NCI-H2196 (cell line): ENCODE results near the gene HOXC13.

Experiments
- DNase-seq: peaks from one replicate; lab custom pipeline; 2025; ENCODE audit not compliant: unreplicated experiment; lab: John Stamatoyannopoulos, UW

HOXC13 gene

DNA sequence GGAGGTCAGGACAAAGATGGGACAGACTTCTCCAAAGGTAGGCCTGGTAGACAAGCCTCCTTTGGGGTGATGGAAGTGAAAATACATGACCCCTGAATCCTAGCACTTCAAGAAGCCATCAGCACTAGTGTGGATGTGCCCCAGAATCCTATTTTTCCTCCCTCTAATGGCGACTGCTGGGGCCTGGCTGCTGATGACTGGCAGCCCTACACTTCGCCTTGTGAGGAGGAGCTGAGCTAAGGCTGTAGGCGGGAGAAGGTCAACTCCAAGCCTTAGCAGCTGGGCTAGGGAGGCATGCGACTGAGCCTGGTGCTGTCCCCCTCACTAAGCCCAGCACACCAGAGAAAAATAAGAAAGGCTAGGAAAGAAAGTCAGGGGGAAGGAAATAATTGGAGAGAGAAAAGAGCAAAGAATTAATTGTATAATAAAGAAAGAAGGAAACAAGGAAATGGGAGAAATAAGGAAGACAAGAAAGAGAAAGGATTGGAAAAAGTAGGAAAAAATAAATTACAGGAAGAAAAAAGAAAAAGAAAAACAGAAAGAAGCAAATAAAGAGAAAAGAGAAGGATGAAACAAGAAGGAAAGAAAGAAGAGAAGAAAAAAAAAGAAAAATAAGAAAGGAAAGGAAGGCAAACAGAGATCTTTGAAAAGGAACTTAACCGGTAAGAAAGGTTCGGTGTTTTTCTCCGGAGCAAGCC is 41.6 kb downstream of the HOXC13 start:
- no peak for DNase-seq

DNA sequence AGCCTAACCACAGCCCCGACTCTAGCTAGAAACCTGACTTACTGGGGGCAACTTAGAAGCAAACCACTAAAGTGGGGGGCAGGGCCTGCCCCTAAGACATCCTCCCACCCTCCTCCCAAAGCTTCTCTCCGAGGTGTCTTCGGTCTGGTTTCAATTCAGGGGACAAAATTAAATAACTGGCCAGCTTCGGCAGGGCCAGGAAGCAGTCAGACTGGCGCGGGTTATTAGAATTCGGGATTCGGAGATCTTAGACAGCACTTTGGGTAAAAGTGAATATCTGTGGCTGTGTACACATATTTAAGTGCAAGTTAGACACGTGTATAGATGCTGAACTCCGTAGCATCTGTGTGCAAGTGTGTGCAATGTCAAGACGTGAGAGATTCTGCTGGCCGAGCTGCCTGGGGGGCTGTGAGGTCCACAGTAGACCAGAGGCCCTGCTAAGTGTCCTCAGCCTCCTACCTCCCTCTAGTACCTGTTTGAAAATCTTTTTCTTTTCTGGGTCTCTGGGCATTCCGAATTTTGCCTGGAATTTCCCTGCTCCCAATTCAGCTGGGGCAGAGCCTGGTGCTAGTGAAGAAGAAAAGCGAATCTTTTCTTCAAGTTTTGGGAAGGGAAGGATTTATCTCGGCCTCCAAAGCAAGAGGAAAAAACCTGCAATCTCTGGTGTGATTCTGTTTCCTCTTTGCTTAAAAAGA is 42.3 kb downstream of the HOXC13 start:
- DNase-seq, result no peak

DNA sequence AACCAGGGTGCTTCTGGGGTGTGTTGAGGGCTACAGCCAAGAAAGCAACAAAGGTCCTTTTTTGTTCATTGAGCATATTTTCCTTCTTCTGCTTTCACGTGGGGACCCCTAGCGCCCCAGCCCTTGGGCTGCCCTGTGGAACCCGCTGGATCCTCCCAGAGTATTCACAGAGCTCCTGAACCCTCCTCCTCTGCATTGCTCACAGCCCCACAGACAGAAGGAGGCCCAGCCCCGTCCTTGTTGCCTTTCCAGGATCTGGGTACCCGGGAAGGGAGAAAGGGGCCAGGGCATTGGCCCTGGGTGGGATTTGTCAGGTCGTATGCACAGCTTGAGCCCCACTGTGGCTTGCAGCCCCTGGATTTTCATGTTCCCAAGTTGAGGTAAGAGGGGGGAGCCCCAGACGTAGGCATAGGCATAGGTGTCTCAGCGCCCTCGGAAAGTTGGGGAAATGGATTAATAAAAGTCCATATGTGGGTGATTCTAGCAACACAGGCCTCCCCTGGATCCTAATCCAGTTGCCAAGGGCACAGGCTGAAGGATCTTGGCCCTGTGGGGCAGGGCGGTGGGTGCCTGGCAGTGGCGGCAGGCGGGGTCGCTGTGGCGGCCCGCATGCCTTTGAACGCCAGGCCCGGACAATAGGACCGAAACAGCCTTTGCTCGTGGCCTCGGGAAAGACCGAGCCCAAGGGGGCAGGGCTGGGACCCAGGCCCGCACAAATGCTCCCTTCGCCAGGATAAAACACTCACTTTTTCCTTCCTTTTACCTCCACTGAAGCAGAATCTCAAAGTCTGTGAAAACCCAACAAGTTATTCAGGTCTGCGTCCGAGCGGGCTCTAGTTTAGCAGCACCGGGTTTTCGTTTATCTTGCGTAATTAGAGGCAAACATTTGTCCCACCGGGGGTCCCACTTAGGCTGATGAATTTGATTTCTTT is 43.3 kb downstream of the HOXC13 start:
- no peak for DNase-seq

DNA sequence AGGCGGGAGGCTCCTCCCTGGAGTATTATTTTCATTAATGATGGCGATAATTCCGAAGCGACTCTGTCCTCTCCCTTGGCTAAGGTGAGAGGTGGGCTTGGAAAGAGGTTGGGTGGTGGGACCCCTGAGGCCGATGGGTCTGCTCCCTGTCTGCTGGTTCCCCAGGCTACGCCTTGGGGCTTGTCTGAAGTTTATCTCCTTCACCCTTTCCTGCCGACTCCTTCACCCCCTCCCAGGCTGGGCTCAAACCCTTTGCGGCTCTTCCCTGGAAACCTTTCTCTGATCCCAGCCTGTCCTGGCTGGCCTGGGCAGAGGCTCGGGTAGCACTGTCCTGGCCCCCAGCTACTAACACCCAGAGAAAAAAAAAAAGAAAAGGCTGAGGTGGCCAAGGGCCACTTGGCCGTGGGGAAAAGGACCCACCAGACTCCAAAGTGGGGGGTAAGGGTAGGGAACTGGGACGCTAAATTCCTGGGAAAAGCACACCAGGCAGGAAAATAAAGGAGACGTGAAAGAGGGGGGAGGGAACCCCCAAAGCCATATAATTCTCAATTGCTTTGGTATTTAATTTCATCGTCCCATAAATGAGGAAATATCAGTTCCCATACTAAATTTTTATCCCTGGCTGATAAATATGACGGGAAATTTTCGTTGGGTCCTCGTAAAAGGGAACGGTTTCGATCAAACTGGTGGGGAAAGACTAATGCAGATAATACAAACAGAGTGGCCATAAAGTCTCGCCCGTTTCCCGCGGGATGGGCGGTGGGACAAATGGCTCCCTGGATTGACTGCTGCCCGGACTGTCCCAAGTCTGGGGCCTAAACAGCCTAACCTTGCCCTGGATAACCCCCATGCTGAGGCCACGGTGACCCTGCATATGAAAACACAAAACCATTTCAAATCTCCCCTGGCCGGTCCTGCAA is 44.3 kb downstream of the HOXC13 start:
- DNase-seq, result no peak

DNA sequence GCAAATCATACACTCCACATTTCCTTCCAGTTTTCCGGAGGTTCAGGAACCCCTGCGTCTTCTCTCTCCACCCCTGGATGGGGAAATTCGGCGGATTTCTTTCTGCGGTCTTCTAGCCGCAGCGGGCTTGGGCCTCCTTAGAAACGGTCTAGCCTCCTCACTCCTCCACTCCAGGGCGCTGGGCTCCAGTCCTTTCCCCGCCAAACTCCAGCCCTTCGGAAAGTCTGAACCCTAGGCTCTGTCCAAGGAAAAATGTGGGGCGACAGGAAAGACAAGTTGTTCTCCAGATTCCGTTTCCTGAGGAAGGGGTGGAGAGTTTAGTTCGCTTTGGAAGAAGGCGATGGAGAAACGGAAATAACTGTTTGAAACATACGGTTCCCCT is 44.9 kb downstream of the HOXC13 start:
- DNase-seq, result no peak

DNA sequence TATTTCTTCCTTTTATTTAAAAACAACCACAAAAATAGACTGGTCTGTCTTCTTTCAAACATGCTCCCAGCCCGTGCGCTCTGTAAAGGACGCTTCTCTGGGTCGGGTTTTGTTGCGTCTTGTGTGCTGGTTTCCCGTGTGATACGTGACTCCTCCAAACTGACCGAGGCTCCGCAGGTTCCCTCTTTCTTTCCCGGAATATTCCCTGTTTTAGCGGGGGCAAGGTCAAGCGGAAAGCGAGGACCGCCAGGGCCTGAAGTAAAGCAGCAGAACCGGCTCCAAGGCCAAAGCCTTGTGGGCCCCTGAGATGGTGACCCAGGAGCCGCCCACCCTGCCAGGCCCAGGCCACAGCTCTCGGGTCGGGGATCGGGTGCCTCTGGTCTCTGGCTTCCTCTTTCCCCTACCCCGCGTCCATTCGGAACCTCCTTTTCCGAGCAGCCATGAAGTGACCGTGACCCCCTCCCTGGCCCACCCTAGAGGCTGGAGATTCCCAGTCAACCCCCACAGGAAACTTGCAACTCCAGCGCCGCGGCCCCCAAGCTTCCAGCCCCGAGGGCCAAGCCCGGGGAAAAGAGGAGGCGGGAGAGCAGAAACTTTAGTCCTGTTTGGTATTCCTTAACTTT is 45.4 kb downstream of the HOXC13 start:
- no peak for DNase-seq

DNA sequence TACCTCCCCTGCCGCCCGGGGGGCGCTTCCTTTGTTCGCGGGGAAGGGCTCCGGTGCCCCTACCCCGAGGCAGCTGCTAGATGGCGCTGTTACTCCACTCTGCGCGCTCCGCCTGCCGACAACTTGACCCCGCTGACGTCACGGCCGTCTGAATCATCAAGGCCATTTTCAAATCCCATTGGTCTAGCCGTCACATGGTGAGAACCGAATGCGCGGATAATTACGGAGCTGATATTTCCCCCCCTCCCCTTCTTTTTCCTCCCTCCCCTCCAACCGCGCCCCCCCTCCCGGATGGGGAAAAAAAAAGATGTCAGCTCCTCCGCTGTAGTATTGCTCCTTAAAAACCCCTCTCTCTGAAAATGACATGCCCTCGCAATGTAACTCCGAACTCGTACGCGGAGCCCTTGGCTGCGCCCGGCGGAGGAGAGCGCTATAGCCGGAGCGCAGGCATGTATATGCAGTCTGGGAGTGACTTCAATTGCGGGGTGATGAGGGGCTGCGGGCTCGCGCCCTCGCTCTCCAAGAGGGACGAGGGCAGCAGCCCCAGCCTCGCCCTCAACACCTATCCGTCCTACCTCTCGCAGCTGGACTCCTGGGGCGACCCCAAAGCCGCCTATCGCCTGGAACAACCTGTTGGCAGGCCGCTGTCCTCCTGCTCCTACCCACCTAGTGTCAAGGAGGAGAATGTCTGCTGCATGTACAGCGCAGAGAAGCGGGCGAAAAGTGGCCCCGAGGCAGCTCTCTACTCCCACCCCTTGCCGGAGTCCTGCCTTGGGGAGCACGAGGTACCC is 46.5 kb downstream of the HOXC13 start, which contains the start of gene HOXC10:
TSS of gene HOXC10 (plus strand) at position 246 of the 791 bp plus-strand sequence. CDS start at position 360, 114 bp downstream.
- peak; percentile 96 for DNase-seq

DNA sequence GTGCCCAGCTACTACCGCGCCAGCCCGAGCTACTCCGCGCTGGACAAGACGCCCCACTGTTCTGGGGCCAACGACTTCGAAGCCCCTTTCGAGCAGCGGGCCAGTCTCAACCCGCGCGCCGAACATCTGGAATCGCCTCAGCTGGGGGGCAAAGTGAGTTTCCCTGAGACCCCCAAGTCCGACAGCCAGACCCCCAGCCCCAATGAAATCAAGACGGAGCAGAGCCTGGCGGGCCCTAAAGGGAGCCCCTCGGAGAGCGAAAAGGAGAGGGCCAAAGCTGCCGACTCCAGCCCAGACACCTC is 47.0 kb downstream of the HOXC13 start:
- no peak for DNase-seq

DNA sequence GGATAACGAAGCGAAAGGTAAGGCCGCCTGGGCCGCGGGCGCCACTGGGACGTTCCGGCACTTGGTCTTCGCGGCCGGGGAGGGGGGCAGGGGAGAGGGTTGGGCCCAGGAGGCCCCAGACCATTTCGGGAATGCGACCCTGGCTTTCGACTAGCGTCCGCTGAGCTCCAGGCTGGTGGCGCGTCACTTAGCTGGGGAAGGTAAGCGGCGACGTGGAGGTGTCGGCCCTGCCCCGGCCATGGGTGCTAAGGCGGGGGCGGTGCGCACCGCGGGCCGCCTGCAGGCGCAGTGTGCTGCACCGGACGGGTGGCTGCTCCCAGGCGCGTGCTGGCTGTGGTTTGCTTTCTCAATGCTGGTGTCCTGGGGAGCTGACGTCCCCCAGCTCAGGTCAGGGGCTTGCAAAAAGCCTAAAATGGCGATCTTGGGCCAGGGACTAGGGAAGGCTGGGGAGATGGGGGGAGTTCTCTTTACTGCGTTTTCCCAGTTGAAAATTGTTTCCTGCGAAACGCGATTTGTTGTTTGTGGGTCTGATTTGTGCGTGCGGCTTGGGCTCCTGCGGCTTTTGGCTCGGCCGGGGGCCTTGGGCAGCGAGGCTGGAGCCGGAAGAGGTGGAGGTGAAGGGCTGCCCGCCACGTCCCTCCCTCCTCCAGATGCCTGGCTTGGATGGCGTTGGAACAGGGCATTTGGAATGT is 47.5 kb downstream of the HOXC13 start:
- no peak for DNase-seq

DNA sequence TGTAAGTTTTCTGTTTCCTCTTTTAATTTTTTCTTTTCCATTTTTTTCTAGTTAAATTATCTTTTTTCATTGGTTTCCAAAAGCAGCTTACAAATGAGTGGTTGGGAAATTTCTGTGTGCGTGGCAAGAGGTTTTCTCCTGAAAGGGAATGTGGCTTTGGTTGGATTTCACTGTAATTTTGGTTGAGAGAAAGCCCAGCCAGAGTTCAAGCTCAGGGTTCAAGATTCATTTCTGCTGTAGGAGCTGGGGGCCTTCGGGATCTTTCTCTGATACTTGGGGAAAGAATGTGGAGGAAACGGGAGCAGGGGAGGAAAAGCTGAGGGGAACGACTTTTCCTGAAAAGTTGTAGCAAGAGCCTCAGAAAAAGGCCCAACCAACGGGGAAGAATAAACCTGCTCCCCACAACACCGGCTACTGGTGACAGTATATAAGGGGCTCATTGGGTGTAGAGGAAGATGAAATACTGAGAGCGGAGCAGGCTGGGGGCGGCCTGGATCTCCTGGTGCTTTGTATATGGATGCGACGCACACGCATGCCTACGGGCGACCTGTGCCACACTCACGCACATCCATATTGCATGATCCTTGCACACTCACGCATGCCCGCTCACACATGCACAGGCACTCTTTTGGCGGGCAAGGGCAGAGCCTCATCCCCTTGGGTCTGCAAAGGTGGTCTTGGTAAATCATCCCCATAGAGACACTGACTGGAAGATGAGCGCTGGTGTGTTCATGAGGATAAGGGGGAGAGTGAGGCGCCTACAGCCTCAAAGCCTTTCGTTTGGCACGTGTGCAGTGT is 48.3 kb downstream of the HOXC13 start:
- no peak for DNase-seq

DNA sequence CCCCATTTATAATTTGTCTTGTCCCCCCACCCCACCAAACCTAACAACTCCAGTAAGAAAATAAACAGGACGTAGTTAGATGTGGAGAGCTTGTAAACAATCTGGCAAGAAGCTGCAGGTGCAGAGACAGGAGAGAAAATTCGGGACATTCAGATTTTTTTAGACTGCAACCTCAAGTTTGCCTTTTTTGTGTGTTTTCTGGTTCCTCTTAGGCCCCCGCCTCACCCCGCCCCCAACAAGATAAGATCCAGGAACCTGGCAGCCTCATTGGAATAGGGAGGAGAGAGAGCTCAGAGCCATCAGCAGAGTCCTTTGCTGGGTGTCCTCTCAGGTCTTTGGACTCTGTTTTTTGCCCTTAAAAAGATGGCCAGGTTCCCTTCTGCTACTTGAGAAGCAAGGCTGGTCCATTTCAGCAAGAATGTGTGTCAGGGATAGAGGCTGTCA is 49.2 kb downstream of the HOXC13 start:
- DNase-seq, result no peak

DNA sequence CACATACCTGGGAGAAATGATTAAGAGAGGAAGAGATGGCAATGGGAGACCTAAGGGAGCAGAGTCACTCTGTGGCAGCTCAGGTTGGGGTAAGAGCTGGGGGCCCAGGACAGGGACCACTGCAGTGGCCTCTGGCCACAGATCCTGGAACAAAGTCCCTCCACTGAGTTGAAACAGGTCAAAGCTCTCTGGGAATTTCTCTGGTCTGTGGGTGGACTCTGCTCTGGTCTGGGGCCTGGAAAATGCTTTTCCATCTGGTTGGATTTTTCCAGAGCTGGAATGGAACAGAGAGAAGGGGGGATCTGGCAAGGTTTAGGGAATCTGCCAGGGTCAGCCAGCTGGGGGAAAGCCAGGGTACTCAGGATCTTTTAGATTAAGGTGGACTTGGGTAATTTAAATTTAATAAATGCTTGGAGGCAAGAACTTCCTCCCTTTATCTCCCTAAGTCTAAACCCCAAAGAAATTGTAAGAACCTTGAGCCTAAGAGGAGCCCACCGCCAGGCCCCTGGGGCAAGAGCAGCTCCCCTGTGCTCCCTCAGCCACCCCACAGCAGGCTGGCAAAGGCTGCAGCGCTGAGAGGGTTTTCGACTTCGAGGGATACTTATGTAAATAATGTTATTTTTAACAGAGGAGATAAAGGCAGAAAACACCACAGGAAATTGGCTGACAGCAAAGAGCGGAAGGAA is 50.1 kb downstream of the HOXC13 start:
- DNase-seq, result no peak

DNA sequence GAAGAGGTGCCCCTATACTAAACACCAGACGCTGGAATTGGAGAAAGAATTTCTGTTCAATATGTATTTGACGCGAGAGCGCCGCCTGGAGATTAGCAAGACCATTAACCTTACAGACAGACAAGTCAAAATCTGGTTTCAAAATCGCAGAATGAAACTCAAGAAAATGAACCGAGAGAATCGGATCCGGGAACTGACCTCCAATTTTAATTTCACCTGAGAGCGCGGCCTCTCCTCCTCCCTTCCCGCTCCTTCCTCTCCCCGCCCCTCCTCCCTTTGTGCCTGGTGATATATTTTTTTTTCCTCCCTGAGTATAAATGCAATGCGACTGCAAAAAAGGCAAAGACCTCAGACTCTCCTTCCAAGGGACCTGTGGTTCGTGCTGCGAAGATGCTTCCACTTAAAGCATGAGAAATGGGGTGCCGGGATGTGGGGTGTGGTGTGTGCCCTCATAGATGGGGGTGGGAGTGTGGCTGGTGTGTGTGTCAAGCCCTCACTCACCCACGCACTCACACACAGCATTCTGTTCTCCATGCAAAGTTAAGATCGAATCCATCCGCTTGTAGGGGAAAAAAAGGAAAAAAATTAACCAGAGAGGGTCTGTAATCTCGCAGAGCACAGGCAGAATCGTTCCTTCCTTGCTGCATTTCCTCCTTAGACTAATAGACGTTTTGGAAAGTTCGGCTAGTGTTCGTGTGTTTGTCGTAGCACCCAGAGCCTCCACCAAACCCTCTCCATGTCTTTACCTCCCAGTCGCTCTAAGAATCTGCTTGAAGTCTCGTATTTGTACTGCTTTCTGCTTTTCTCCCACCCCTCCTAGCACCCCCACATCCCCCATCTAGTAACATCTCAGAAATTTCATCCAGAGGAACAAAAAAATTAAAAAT is 50.8 kb downstream of the HOXC13 start:
- peak; percentile 47 for DNase-seq

DNA sequence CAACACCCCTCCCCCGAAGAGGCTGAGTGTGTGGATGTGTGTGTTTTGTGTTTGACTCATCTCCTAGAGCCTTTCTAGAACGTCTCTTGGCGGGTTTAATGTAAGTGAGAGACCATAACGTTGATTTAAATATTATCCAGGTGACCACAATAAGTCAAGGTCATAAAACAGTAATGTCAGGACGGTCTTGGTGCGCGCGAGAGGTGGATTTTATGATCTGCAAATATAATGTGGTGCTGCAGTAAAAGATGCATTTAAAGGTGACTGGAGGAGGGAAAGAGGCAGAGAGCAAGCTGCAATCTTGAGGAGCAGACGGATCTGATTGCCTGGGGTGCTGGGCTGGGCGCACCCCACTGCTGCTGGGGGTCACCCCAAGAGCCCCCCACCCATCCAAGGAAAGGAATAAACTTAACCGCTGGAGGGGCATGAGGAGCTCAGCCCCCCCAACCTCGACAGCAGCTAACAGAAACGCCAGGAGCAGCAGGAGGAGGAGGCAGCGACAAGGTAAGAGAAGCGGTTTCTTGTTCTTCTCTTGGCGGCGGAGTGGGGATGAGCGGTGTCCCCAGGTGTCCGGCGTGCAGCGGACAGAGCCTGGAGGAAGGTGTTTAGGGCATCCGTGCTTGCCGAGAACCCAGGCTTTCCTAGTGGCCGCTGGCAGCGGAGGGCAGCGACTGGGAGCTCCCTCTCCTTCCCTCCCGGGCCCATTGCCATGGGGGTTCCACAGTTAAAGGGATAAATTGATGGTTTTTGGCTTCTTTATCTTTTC is 51.9 kb downstream of the HOXC13 start:
- DNase-seq, result no peak

DNA sequence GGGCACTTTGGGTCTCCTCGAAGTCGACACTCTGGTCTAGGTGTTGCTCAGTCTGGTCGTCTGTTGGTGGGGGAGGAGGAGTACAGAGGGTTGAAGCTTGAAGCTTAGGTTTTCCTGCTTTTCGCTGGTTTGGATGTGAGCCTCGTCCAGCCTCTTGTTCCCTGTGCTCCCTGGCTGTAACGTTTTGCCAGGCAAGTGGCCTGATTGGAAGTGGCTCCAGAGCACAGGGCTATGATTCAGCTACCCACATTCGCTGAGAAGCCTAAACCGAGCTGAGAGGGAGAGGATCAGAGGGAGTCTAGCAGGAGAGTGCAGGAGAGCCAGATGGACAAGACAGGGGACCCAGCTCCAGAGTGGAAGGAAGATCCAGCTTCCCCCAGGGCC is 52.4 kb downstream of the HOXC13 start:
- no peak for DNase-seq

DNA sequence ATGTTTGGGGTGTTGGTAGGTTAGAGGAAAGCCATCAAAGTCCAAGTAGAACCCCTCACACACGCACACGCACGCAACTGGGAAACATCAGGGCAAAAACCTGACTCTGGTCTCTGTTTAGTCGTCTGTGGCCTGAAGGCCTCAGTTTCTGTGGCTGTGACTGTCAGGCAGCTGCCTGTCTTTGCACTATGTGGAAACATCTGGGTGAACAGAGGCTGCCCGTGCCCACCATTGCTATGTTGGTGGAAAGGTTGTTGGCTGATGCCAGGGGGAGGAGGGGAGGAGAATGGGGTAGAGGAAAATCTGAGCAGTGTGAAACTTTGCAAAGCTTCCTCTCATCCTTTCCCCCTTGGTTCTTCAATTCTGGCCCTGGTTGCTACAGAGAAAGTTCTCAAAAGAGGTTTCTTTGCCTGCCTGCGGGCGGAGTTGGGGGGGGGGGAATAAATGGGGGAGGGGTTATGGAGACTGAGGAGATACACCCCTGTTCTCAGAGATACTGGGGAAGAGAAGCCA is 53.8 kb downstream of the HOXC13 start:
- DNase-seq, result no peak
